ENCODE measurements around the gene GAK. TPM values are rescaled to one million over a fixed set of nuclear protein-coding genes. Genes with fewer than 3 reads are reported as not detected.
A peak's percentile ranks its signal among the peaks of the same experiment; 100 is the strongest.

GAK gene
- total and polyA plus RNA-seq, 2 donors from 2014 or later: 92.0 to 124 TPM

DNA sequence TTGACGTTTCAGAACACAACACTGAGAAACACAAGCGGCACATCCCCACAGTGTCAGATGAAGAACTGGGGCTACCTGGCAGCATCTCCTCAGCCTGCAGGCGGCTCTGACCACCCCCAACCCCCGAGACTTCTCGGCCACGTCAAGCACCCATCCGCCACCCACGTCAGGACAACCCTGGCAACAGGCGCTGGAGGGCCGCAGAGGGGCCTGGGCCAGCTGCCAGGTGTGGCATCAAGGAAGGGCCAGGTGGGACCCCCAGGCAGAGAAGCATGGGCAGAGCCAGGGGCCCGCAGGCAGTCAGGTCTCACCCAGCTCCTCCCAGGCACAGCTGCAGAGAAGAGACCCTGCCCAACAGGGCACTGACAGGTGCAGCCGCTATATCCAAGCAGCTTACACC is 22.3 kb downstream of the GAK start:
- H3K36me3 ChIP-seq (ENCODE audit: control insufficient read depth in 2 of 3, insufficient read depth in 3 of 3, low read length in 3 of 3): peaks cover 0 to 20% (median 8%) of the 10 kb centered on the region in 3 donors
- H3K9me3 ChIP-seq (ENCODE audit: control insufficient read depth in 2 of 3, insufficient read depth in 1 of 3, low read length in 3 of 3): no peaks in the 10 kb centered on the region
- TF ChIP-seq CTCF (IDR thresholded peaks at IDR 0.05; ENCODE audit: borderline replicate concordance, extremely low read depth, insufficient read depth): no peak
- FAIRE-seq (no peak), DNase-seq (peak in 1 of 5 donors; percentile 41)
- H3K9ac ChIP-seq (ENCODE audit: low read length in 3 of 3): no peak overlapping the region
- intact Hi-C loops (cut with DNase I): no loop called here
- peaks cover 0 to 3% (median 0%) of the 10 kb centered on the region in 3 donors for H3K4me1 ChIP-seq (ENCODE audit: control insufficient read depth in 2 of 3, insufficient read depth in 2 of 3, low read depth in 1 of 3, low read length in 3 of 3)
- no peak overlapping the region for H3K27ac ChIP-seq (ENCODE audit: low read depth in 2 of 2, low read length in 2 of 2)
- no peak overlapping the region for H3K4me3 ChIP-seq (ENCODE audit: low read length in 3 of 3)
- H3K27me3 ChIP-seq (ENCODE audit: control insufficient read depth, insufficient read depth, low read length): no peaks in the 10 kb centered on the region

- intact Hi-C loops (cut with DNase I): no loop called here
- H3K9ac ChIP-seq (ENCODE audit: low read length in 3 of 3): no peak overlapping the region
- no peaks in the 10 kb centered on the region for H3K4me1 ChIP-seq (ENCODE audit: control insufficient read depth in 2 of 3, insufficient read depth in 2 of 3, low read depth in 1 of 3, low read length in 3 of 3)
- DNase-seq (peak in 1 of 5 donors; percentile 59), FAIRE-seq (no peak)
- peaks cover 0 to 20% (median 8%) of the 10 kb centered on the region in 3 donors for H3K36me3 ChIP-seq (ENCODE audit: control insufficient read depth in 2 of 3, insufficient read depth in 3 of 3, low read length in 3 of 3)
- no peaks in the 10 kb centered on the region for H3K27me3 ChIP-seq (ENCODE audit: control insufficient read depth, insufficient read depth, low read length)
- H3K27ac ChIP-seq (ENCODE audit: low read depth in 2 of 2, low read length in 2 of 2): no peak overlapping the region
- no peak for TF ChIP-seq CTCF (IDR thresholded peaks at IDR 0.05; ENCODE audit: borderline replicate concordance, extremely low read depth, insufficient read depth)
- H3K9me3 ChIP-seq (ENCODE audit: control insufficient read depth in 2 of 3, insufficient read depth in 1 of 3, low read length in 3 of 3): no peaks in the 10 kb centered on the region
- no peak overlapping the region for H3K4me3 ChIP-seq (ENCODE audit: low read length in 3 of 3)
These were observed 23.0 kb downstream of the GAK start for GRCh38 chr4:909131-909571.

DNA sequence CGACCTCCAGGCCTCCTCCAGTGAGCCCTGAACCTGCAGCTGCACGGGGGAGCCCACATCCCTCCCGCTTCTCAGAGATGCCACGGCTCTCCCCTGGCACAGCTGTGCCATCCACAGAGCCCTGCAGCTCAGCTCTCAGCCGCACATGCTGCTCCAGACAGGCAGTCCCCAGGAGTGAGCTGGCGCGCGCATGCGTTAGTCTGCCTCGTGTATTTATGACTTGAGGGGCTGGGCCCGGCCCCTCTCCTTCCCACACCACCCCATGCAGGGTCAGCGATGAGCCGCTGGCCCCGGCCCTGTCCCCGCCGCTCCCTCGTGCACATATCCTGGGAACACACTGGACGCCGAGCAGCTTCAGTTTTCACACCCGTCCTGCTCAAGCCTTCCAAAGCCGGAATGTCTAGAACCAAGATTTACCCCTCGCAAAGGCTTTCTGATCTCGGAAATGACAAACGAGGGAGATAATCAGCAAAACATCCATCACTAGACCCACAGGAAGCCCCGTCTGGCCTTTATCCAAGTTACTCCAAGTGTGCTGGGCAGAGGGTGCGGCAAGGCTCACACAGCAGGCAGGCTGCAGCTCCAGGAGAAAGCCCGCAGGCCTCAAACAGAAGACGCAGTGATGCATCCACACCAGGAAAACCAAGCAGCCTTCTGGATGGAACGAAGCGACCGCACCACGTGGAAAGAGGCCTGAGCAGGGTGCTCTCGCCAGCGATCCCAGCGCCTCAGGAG is 24.3 kb downstream of the GAK start:
- no peak for TF ChIP-seq CTCF (IDR thresholded peaks at IDR 0.05; ENCODE audit: borderline replicate concordance, extremely low read depth, insufficient read depth)
- Histone ChIP-seq H3K36me3 (ENCODE audit: control insufficient read depth in 2 of 3, insufficient read depth in 3 of 3, low read length in 3 of 3) (peaks cover 0 to 20% (median 8%) of the 10 kb centered on the region in 3 donors), H3K9me3 (ENCODE audit: control insufficient read depth in 2 of 3, insufficient read depth in 1 of 3, low read length in 3 of 3) (no peaks in the 10 kb centered on the region), H3K4me1 (ENCODE audit: control insufficient read depth in 2 of 3, insufficient read depth in 2 of 3, low read depth in 1 of 3, low read length in 3 of 3) (no peaks in the 10 kb centered on the region), H3K9ac (ENCODE audit: low read length in 3 of 3) (no peak overlapping the region), H3K4me3 (ENCODE audit: low read length in 3 of 3) (no peak overlapping the region), H3K27me3 (ENCODE audit: control insufficient read depth, insufficient read depth, low read length) (no peaks in the 10 kb centered on the region), H3K27ac (ENCODE audit: low read depth in 2 of 2, low read length in 2 of 2) (no peak overlapping the region)
- DNase-seq (peak in 3 of 5 donors; percentile 22 to 78 (median 59)), FAIRE-seq (no peak)
- intact Hi-C loops (cut with DNase I): no loop called here
